CD14-positive monocyte (primary cell): Measurements from ENCODE around the gene MSRB3. TPM values are rescaled to one million over a fixed set of nuclear protein-coding genes. Genes with fewer than 3 reads are reported as not detected.
A peak's percentile ranks its signal among the peaks of the same experiment; 100 is the strongest.

Source experiments
- DNase-seq, 3 donors: peaks; one replicate each; pipeline ENCODE4 v3.0.0-alpha.2; 2011 to 2022
- H2AFZ ChIP-seq: 2 replicates; pipeline ENCODE4 v1.6.0; 2012; ENCODE audit warnings: mild to moderate bottlenecking, low read depth, low read length, inconsistent platforms; ENCODE audit not compliant: insufficient read depth, poor library complexity, severe bottlenecking
- H3K27ac ChIP-seq, 2 donors: 1 replicate in 1 of 2; 2 replicates in 1 of 2; pipeline ENCODE4 v1.5.1; 2012 to 2013; ENCODE audit warnings: low read length in 2 of 2, control low read depth in 1 of 2, inconsistent platforms in 1 of 2, low read depth in 1 of 2, mild to moderate bottlenecking in 1 of 2
- H3K27me3 ChIP-seq, 2 donors: one replicate each; pipeline versions ENCODE4 v1.6.0 to v1.6.1; 2011 to 2013; ENCODE audit warnings: low read length in 2 of 2; ENCODE audit not compliant: control insufficient read depth in 2 of 2, insufficient read depth in 2 of 2
- H3K36me3 ChIP-seq, 2 donors: replicated peaks in 1 of 2; 1 replicate in 1 of 2; 2 replicates in 1 of 2; pipeline versions ENCODE4 v1.5.1 to v1.6.1; 2012 to 2013; ENCODE audit warnings: low read length in 2 of 2, control low read depth in 1 of 2, inconsistent platforms in 1 of 2, mild to moderate bottlenecking in 1 of 2; ENCODE audit not compliant: insufficient read depth in 2 of 2, control insufficient read depth in 1 of 2
- H3K4me1 ChIP-seq, 2 donors: 1 replicate in 1 of 2; 2 replicates in 1 of 2; pipeline versions ENCODE4 v1.5.1 to v1.6.1; 2012 to 2013; ENCODE audit warnings: low read length in 2 of 2, control low read depth in 1 of 2, inconsistent platforms in 1 of 2, mild to moderate bottlenecking in 1 of 2, moderate library complexity in 1 of 2; ENCODE audit not compliant: insufficient read depth in 2 of 2, control insufficient read depth in 1 of 2
- H3K4me2 ChIP-seq: replicated peaks from 2 replicates; pipeline ENCODE3; 2012; ENCODE audit warnings: low read length, moderate library complexity, mild to moderate bottlenecking; ENCODE audit not compliant: poor library complexity, severe bottlenecking; ENCODE audit errors: extremely low read depth
- H3K4me3 ChIP-seq, 3 experiments: fragments of 200-600 bp in 1 of 3; sonication (generic) in 1 of 3; replicated peaks in 1 of 3; 1 replicate in 2 of 3; 2 replicates in 1 of 3; pipeline ENCODE4 v1.5.1; 2011 to 2013; ENCODE audit warnings: low read length in 3 of 3, mild to moderate bottlenecking in 3 of 3, control low read depth in 2 of 3, low read depth in 2 of 3, inconsistent platforms in 1 of 3, moderate library complexity in 1 of 3
- H3K79me2 ChIP-seq: 2 replicates; pipeline ENCODE4 v1.6.0; 2012; ENCODE audit warnings: mild to moderate bottlenecking, control low read depth, inconsistent platforms, low read length, moderate library complexity; ENCODE audit not compliant: insufficient read depth
- H3K9ac ChIP-seq: 2 replicates; pipeline ENCODE4 v1.6.0; 2017; ENCODE audit warnings: low read length, mild to moderate bottlenecking; ENCODE audit not compliant: insufficient read depth, poor library complexity, severe bottlenecking
- H3K9me3 ChIP-seq, 2 donors: replicated peaks in 1 of 2; 1 replicate in 1 of 2; 2 replicates in 1 of 2; pipeline versions ENCODE4 v1.5.1 to v1.6.1; 2012 to 2013; ENCODE audit warnings: low read length in 2 of 2, control low read depth in 1 of 2; ENCODE audit not compliant: control insufficient read depth in 1 of 2, insufficient read depth in 1 of 2
- H4K20me1 ChIP-seq: 2 replicates; pipeline ENCODE4 v1.6.0; 2012; ENCODE audit warnings: mild to moderate bottlenecking, low read length, control low read depth, moderate library complexity; ENCODE audit not compliant: insufficient read depth
- H3K27ac Mint-ChIP-seq, 7 donors: one replicate each; pipeline ENCODE4 v1.8.0; 2020; ENCODE audit warnings: mild to moderate bottlenecking in 7 of 7, mixed read lengths in 7 of 7, moderate library complexity in 6 of 7, inconsistent platforms in 2 of 7
- H3K27me3 Mint-ChIP-seq, 3 donors: one replicate each; pipeline ENCODE4 v1.8.0; 2021 to 2022; ENCODE audit warnings: low read depth in 3 of 3, mild to moderate bottlenecking in 3 of 3, mixed read lengths in 3 of 3, moderate library complexity in 3 of 3, inconsistent platforms in 1 of 3
- H3K36me3 Mint-ChIP-seq, 2 donors: one replicate each; pipeline ENCODE4 v1.8.0; 2020; ENCODE audit warnings: mixed read lengths in 2 of 2, inconsistent platforms in 1 of 2, mild to moderate bottlenecking in 1 of 2
- H3K4me1 Mint-ChIP-seq: one replicate; pipeline ENCODE4 v1.8.0; 2020; ENCODE audit warnings: mild to moderate bottlenecking, mixed read lengths
- H3K4me3 Mint-ChIP-seq, 2 donors: one replicate each; pipeline ENCODE4 v1.8.0; 2020; ENCODE audit warnings: mild to moderate bottlenecking in 2 of 2, mixed read lengths in 2 of 2, moderate library complexity in 1 of 2
- H3K9me3 Mint-ChIP-seq, 7 donors: one replicate each; pipeline ENCODE4 v1.8.0; 2020 to 2022; ENCODE audit warnings: mixed read lengths in 7 of 7, mild to moderate bottlenecking in 6 of 7, moderate library complexity in 6 of 7, inconsistent platforms in 2 of 7
- CTCF ChIP-seq: fragments of 200-600 bp; IDR thresholded peaks from one replicate; pipeline ENCODE4 v1.8.0; 2022; ENCODE audit warnings: antibody characterized with exemption, mild to moderate bottlenecking
- WGBS: methylation state at CpG from one replicate; pipeline ENCODE4 v1.1.5; 2013; ENCODE audit warnings: missing lambda C conversion rate; ENCODE audit not compliant: insufficient coverage; 5-methylcytosine and 5-hydroxymethylcytosine counted together
- intact Hi-C, 2 donors: fragments of 100-400 bp; cut with micrococcal nuclease; formaldehyde crosslinking; loops; one replicate each; pipeline versions ENCODE4 v1.15.0 to v1.15.1; 2023
- polyA plus RNA-seq, 3 donors: library from polyadenylated mRNA; depleted of rRNA in 1 of 3; unstranded in 2 of 3; stranded (reverse) in 1 of 3; fragments of 300-500 nt in 2 of 3; fragments of >200 nt in 1 of 3; fragmentation: Illumina TruSeq in 2 of 3; gene quantifications; 1 replicate in 2 of 3; 2 replicates in 1 of 3; pipeline ENCODE4 v1.2.3, GENCODE V29; 2012 to 2021

MSRB3 gene
- polyA plus RNA-seq, 3 donors = 0.25 to 1.1 (median 1.0) TPM

DNA sequence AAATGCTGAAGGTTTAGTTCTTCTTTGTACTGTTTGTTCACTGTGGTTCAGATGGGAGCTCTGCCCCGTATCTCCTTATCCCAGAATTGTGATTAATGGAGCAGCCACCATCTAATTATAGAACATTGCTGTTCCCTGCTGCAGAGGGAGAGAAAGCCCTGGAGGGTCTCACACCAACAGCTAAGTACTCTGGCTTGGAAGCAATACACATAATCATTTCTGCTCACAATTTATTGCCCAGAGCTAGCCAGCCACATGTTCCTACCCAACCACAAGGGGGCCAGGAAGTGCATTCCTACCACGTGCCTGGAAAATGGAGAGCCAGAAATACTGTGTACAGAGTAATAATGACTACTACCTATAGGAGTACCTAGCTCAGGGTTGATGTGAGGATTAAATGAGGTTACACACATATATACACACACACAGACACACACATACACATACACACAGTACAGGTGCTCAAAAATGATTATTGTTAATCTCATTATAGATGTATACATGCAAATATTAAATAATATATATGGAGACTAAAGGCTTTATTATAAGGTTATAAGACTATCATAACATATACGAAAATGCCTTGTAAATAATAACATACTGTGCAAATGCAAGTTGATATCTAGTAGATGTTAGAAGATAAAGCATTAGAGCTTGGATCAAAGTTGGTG is 22.3 kb downstream of the MSRB3 start:
- no peaks in the 10 kb centered on the region for H3K36me3 ChIP-seq
- peak; percentile 33 for TF ChIP-seq CTCF
- H2AFZ ChIP-seq = no peak overlapping the region
- DNase-seq = peak in 1 of 3 donors; percentile 23
- H3K4me1 ChIP-seq = no peaks in the 10 kb centered on the region
- peaks cover 15% of the 10 kb centered on the region for H3K79me2 ChIP-seq
- no peaks in the 10 kb centered on the region for H4K20me1 ChIP-seq
- no peak overlapping the region for H3K9ac ChIP-seq
- no peak overlapping the region for H3K27ac ChIP-seq
- H3K9me3 Mint-ChIP-seq = no peaks in the 10 kb centered on the region
- H3K36me3 Mint-ChIP-seq = no peaks in the 10 kb centered on the region
- H3K27me3 ChIP-seq = no peaks in the 10 kb centered on the region
- no peaks in the 10 kb centered on the region for H3K27me3 Mint-ChIP-seq
- H3K9me3 ChIP-seq = no peaks in the 10 kb centered on the region
- H3K27ac Mint-ChIP-seq = no peak overlapping the region
- H3K4me2 ChIP-seq = no peak overlapping the region
- H3K4me1 Mint-ChIP-seq = peaks cover 19% of the 10 kb centered on the region
- no CpG with 5 or more reads among the region's 3 CpGs for WGBS
- intact Hi-C loops = no loop called here
- no peak overlapping the region for H3K4me3 Mint-ChIP-seq
- no peak overlapping the region for H3K4me3 ChIP-seq

GRCh38 chr12:65302891-65303290 is 24.4 kb downstream of the MSRB3 start:
- Histone ChIP-seq H3K4me3 (no peak overlapping the region), H3K9ac (no peak overlapping the region), H2AFZ (no peak overlapping the region), H3K4me2 (no peak overlapping the region), H3K27ac (no peak overlapping the region), H3K27me3 (no peaks in the 10 kb centered on the region), H3K79me2 (peaks cover 15% of the 10 kb centered on the region), H3K9me3 (no peaks in the 10 kb centered on the region), H3K4me1 (peaks cover 11 to 12% of the 10 kb centered on the region in 2 donors), H4K20me1 (no peaks in the 10 kb centered on the region), H3K36me3 (no peaks in the 10 kb centered on the region)
- no CpG with 5 or more reads among the region's 3 CpGs for WGBS
- H3K27ac Mint-ChIP-seq = no peak overlapping the region
- H3K9me3 Mint-ChIP-seq = no peaks in the 10 kb centered on the region
- H3K36me3 Mint-ChIP-seq = no peaks in the 10 kb centered on the region
- H3K4me1 Mint-ChIP-seq = peaks cover 15% of the 10 kb centered on the region
- H3K4me3 Mint-ChIP-seq = no peak overlapping the region
- TF ChIP-seq CTCF = no peak
- no peaks in the 10 kb centered on the region for H3K27me3 Mint-ChIP-seq
- no peak for DNase-seq
- intact Hi-C loops = no loop called here
